HUES48 (cell line): Measurements from ENCODE around the gene SLC8A1.

ENCODE experiments used
- H3K27ac ChIP-seq: one replicate; pipeline ENCODE4 v1.7.0; 2013; ENCODE audit warnings: low read depth, low read length, inconsistent platforms
- H3K27me3 ChIP-seq: 2 replicates; pipeline ENCODE4 v1.6.1; 2013; ENCODE audit warnings: mild to moderate bottlenecking, low read length; ENCODE audit not compliant: control insufficient read depth, insufficient read depth
- H3K36me3 ChIP-seq: 2 replicates; pipeline ENCODE4 v1.6.1; 2013; ENCODE audit warnings: low read length; ENCODE audit not compliant: control insufficient read depth, insufficient read depth
- H3K4me1 ChIP-seq: 2 replicates; pipeline ENCODE4 v1.6.1; 2013; ENCODE audit warnings: mild to moderate bottlenecking, low read length; ENCODE audit not compliant: control insufficient read depth, insufficient read depth
- H3K4me3 ChIP-seq: 2 replicates; pipeline ENCODE4 v1.5.1; 2013; ENCODE audit warnings: mild to moderate bottlenecking, low read depth, low read length
- H3K9ac ChIP-seq: 2 replicates; pipeline ENCODE4 v1.6.1; 2013; ENCODE audit warnings: mild to moderate bottlenecking, low read depth, low read length, moderate library complexity
- H3K9me3 ChIP-seq: 2 replicates; pipeline ENCODE4 v1.6.1; 2013; ENCODE audit warnings: low read length; ENCODE audit not compliant: control insufficient read depth, insufficient read depth

Gene SLC8A1

DNA sequence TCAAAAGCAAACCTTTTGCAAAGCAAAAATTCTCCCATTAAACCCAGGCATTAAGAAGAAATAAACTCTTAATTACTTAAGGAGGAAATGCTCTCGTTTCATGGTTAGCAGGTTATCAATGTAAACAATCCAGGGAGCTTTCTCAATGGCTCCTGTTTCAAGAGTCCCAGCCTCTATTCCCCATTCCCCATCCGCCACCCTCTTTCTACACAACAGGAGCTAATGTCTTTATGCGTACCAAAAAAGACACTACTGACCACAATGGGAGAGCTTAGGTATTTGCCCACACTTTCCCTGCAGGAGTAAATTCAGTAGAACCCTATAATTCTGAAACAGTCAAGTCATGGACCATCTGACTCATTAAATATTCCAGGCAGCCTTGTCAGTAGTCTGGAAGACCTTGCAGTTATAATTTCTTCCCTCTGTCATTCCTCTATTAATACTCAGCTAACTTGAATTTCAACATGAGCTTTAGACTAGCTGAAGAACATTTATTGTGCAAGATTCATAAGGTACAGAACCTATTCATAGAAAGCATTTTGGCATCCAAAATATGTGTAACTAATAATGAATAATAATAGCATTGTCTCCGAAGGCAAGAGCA, 48.6 kb downstream of the SLC8A1 start:
- Histone ChIP-seq H3K27me3 (no peaks in the 10 kb centered on the region), H3K4me3 (no peak overlapping the region), H3K9ac (no peak overlapping the region), H3K4me1 (peaks cover 11% of the 10 kb centered on the region; the same call in 1 of the 2 replicates), H3K36me3 (no peaks in the 10 kb centered on the region), H3K9me3 (no peaks in the 10 kb centered on the region), H3K27ac (no peak overlapping the region)

DNA sequence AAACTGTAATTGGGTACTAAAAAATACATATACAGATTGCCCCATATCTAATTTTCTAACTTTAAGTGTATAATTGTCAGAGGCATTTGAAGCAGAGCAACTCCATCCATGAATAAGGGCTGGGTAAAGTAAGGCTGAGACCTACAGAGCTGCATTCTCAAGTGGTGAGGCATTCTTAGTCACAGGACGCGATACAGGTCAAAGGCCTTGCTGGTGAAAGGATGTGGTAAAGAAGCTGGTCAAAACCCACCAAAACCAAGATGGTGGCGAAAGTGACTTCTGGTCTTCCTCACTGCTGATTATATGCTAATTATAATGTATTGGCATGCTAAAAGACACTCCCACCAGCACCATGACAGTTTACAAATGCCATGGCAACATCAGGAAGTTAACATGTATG, 50.0 kb downstream of the SLC8A1 start:
- Histone ChIP-seq H3K4me3 (no peak overlapping the region), H3K9me3 (no peaks in the 10 kb centered on the region), H3K4me1 (peaks cover 11% of the 10 kb centered on the region; the same call in 1 of the 2 replicates), H3K36me3 (no peaks in the 10 kb centered on the region), H3K9ac (no peak overlapping the region), H3K27me3 (no peaks in the 10 kb centered on the region), H3K27ac (no peak overlapping the region)

DNA sequence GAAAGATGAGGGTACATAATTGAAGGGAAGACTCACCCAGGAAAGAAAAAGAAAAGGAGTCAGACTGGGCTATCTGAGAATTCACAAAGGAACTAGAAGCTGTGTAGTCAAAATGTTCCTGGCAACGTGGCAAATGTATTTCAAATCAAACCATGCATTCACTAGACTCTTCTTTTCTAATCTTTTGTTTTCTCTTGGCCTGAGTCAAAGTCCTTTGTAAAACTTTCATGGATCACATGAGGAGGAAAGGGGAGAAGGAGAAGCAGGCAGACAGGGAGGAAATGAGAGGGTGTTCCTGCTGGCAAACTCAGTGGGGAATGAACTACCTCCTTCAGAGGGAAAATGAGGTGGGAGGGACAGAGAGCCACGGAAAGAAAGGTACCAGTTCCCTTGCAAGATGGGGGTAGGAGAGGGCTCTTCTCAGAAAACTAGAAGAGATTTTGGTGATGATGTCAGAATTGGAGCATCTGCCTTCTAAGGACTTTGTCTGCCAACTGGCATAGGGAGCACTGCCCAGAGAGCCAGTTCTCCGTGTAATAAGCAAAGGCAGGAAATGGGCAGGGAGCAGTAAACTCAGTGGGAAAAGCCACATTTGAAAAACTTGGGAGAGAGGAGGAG, 51.4 kb downstream of the SLC8A1 start:
- no peaks in the 10 kb centered on the region for H3K27me3 ChIP-seq
- H3K9me3 ChIP-seq = no peaks in the 10 kb centered on the region
- peaks cover 11% of the 10 kb centered on the region; the same call in 1 of the 2 replicates for H3K4me1 ChIP-seq
- H3K4me3 ChIP-seq = no peak overlapping the region
- no peak overlapping the region for H3K9ac ChIP-seq
- no peak overlapping the region for H3K27ac ChIP-seq
- H3K36me3 ChIP-seq = no peaks in the 10 kb centered on the region

DNA sequence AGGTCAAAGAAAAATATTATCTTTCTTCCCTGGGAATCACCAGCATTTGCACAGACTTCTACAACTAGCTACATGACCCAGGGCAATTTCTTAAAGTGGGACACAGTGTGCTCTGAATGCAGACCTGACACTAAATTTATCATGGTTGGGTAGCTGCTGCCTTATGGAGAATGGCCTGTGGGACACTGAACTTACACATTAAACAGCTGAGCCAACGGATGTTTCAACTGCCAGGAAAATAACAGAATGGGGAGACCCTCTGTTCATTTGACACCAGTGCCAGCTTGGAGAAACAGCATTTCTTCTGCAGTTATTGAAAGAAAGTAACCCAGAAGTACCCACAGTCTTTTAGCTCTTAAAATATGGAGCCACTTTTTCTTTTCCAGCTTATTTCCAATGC, 54.1 kb downstream of the SLC8A1 start:
- Histone ChIP-seq H3K27me3 (no peaks in the 10 kb centered on the region), H3K36me3 (no peaks in the 10 kb centered on the region), H3K9me3 (no peaks in the 10 kb centered on the region), H3K4me1 (peaks cover 11% of the 10 kb centered on the region; the same call in 1 of the 2 replicates), H3K4me3 (no peak overlapping the region), H3K9ac (no peak overlapping the region), H3K27ac (no peak overlapping the region)

DNA sequence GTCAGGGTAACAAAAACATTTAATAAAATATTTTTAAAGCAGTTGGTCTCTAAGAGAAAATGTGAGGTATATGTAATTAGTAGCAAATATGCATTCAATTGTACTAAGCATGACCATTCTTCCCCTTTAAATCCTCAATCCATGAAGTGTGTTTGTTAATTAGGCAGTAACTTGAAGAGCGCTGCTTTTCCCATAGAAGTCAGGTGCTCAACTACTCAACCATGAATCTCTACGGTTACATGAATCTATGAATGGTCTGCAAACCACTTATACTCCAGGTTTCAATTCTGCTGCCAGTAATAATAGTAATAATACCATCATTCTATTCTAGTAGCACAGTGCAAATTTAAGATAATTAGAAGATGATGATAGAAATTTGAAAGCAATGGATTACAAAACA, 55.8 kb downstream of the SLC8A1 start:
- Histone ChIP-seq H3K36me3 (no peaks in the 10 kb centered on the region), H3K4me1 (peaks cover 11% of the 10 kb centered on the region; the same call in 1 of the 2 replicates), H3K9me3 (no peaks in the 10 kb centered on the region), H3K27me3 (no peaks in the 10 kb centered on the region), H3K4me3 (no peak overlapping the region), H3K9ac (no peak overlapping the region), H3K27ac (no peak overlapping the region)

DNA sequence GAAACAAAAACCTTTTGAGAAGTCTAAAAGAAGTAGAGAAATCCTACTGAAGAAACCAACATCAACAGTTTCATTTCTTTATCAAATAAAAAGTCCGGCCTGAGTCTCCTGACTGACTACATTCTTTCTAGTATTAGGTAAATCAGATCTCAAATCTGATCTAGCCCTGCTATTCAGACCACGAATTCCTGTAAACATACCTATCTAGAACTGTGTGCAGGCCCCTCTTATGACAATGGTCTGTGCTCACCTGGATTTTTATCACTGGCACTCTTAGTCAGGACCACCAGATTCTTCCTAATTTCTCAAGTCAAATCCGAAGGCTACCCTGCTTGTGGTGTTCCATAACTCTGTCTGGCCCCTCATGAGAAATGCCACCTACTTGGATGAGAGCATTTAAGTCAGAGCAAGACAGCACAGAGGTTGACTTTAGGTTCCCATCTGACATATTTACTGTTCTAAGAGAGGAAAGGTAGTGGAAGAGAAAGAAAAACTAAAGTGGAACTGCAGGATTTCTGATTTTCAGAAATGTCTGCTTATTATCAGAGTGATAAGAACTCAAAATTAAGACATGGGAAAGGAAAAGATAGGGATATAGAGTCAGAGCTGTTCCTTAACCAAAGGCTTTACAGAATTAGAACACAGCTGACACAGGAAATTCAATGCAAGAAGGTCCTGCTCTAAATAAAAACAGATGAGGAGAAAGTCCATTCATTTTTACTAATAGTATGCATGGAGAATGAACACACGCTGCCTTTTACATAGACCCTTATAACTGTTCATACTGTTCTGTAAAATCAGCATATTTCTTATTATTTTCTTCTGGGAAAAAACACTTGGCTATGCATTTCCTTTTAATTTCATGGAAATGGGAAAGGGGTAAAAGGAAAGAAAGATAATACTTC, 56.5 kb downstream of the SLC8A1 start:
- no peak overlapping the region for H3K27ac ChIP-seq
- no peak overlapping the region for H3K4me3 ChIP-seq
- no peak overlapping the region for H3K9ac ChIP-seq
- H3K9me3 ChIP-seq = no peaks in the 10 kb centered on the region
- H3K36me3 ChIP-seq = no peaks in the 10 kb centered on the region
- no peaks in the 10 kb centered on the region for H3K27me3 ChIP-seq
- H3K4me1 ChIP-seq = peaks cover 5% of the 10 kb centered on the region; the same call in 1 of the 2 replicates

DNA sequence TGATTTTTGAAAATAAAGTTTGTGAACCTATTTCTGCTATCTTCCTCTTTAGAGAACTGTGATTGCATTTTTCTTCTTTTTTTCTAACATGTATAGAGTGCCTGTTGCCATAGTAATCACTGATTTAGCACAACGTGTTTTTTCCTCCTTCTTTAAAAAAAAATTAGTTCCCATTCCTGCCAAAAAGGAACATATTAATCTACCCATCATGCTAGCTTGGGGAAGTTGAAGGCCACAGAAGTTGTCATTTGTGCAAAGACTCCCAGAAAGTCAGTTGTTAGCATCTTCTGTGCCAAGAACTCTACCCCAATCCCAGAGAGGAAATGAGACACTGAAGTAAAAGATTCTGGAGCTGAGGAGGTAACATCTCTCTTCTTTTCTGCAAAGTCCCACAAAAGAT, 57.3 kb downstream of the SLC8A1 start:
- Histone ChIP-seq H3K4me3 (no peak overlapping the region), H3K27ac (no peak overlapping the region), H3K9ac (no peak overlapping the region), H3K9me3 (no peaks in the 10 kb centered on the region), H3K4me1 (no peaks in the 10 kb centered on the region; the same call in 1 of the 2 replicates), H3K36me3 (no peaks in the 10 kb centered on the region), H3K27me3 (no peaks in the 10 kb centered on the region)

DNA sequence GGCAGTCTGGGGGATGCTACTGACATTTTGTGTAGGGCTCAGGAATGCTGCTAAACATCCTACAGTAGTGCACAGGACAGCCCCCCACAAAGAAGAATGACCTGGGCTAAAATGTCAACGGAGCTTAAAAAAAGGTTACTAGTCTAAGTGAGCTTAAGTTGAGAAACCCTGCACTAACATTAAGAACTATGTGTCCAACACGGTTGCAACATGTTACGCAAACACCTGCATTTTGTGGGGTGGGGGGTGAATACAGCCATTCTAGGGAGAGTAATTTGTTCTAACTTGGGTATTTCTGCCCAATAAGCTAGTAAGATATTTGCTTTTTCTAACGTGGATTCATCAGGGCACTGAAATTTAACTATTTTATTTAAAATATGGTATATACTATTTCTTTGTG, 57.9 kb downstream of the SLC8A1 start:
- no peak overlapping the region for H3K27ac ChIP-seq
- no peaks in the 10 kb centered on the region for H3K9me3 ChIP-seq
- H3K4me1 ChIP-seq = no peaks in the 10 kb centered on the region; the same call in 1 of the 2 replicates
- H3K27me3 ChIP-seq = no peaks in the 10 kb centered on the region
- no peak overlapping the region for H3K9ac ChIP-seq
- H3K36me3 ChIP-seq = no peaks in the 10 kb centered on the region
- H3K4me3 ChIP-seq = no peak overlapping the region

DNA sequence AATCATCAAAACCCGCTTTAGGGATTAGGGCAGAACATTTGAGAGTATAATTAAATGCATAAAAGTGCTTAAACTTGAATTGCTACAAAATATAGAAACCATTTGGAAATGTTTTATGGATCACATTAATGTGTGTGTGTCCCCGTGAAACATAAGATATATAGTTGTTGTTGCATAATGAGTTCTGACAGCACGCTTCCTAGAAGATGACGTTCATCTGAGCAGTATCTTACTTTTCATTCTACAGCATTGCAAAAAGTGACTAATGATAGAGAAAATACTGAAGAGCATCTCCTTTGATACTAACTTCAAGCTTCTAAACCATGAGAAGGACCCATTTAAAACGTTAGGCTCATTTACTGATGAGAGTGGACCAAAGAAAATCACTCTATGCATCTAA, 63.7 kb downstream of the SLC8A1 start:
- Histone ChIP-seq H3K36me3 (no peaks in the 10 kb centered on the region), H3K27me3 (no peaks in the 10 kb centered on the region), H3K9ac (no peak overlapping the region), H3K4me3 (no peak overlapping the region), H3K9me3 (no peaks in the 10 kb centered on the region), H3K27ac (no peak overlapping the region), H3K4me1 (no peaks in the 10 kb centered on the region)

DNA sequence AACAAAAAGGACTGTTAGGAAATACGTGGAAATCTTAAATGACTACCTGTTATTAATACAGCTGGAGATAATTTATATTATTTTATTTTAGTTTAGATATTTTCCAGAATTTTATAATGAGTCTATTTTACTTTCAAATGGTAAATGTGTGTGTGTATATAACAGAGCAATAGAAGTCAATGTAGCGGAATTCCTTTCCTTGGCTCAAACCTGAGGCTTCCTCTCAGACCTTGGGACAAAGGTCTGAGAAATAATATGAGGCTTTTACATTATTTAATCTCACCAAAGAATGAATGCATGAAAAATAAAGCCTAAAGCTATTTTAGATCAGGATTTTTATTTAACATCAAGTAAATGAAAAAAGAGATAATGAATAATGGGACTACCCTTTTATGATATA, 65.7 kb downstream of the SLC8A1 start:
- Histone ChIP-seq H3K36me3 (no peaks in the 10 kb centered on the region), H3K4me1 (no peaks in the 10 kb centered on the region), H3K9ac (no peak overlapping the region), H3K9me3 (peaks cover 8% of the 10 kb centered on the region; the same call in 1 of the 2 replicates), H3K27me3 (no peaks in the 10 kb centered on the region), H3K27ac (no peak overlapping the region), H3K4me3 (no peak overlapping the region)

DNA sequence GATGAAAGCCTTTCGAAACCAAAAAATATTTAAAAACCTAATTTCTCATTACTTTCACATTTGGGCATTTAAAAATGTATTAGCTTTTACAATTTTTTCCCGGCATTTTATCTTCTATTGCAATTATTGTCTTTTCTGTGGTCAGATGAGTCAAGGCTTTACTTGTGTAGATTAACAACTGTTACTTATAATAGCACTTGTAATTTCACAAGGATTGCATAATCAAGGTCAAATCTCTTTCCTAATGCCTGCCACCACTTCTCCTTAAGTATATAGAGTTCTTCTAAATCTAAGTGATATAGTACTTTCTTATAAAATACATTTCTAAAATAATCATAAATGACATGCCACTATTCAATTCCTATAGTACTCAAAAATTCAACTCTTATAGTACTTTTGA, 67.2 kb downstream of the SLC8A1 start:
- Histone ChIP-seq H3K9me3 (peaks cover 8% of the 10 kb centered on the region; the same call in 1 of the 2 replicates), H3K27me3 (no peaks in the 10 kb centered on the region), H3K4me1 (no peaks in the 10 kb centered on the region), H3K4me3 (no peak overlapping the region), H3K36me3 (no peaks in the 10 kb centered on the region), H3K27ac (no peak overlapping the region), H3K9ac (no peak overlapping the region)
